ENCODE results near the gene ATP5MC2.
"Not testable (repeated sequence)": the region's sequence is repeated elsewhere in the genome, so short reads cannot be mapped to it uniquely, and the experiment has no call there.

ATP5MC2 gene

GRCh38 chr12:53675701-53676607, at the start of gene ATP5MC2:
Gene ATP5MC2, minus strand, starts transcription at chr12:53676083. Its CDS starts 3,469 bp downstream, at chr12:53672614.
- in situ Hi-C loops (cut with MboI; ENCODE audit: low sequenced_read_pairs) = loop anchor here (10.0 kb wide), 1 partner anchor 131 kb away; no protein-coding TSS in a partner anchor

- in situ Hi-C loops (cut with MboI; ENCODE audit: low sequenced_read_pairs) = no loop called here
Observed at GRCh38 chr12:53722450-53723041, 46.7 kb upstream of the ATP5MC2 start.

- in situ Hi-C loops (cut with MboI; ENCODE audit: low sequenced_read_pairs) = no loop called here
Observed at GRCh38 chr12:53720946-53721345, 45.1 kb upstream of the ATP5MC2 start.

- in situ Hi-C loops (cut with MboI; ENCODE audit: low sequenced_read_pairs) = no loop called here
Observed at GRCh38 chr12:53719649-53720048, 43.8 kb upstream of the ATP5MC2 start.

GRCh38 chr12:53718567-53718966, 42.7 kb upstream of the ATP5MC2 start:
- in situ Hi-C loops (cut with MboI; ENCODE audit: low sequenced_read_pairs) = not testable (repeated sequence)

- in situ Hi-C loops (cut with MboI; ENCODE audit: low sequenced_read_pairs) = no loop called here
Observed at GRCh38 chr12:53717319-53717718, 41.4 kb upstream of the ATP5MC2 start.

GRCh38 chr12:53714004-53714403, 38.1 kb upstream of the ATP5MC2 start:
- in situ Hi-C loops (cut with MboI; ENCODE audit: low sequenced_read_pairs) = no loop called here

GRCh38 chr12:53713516-53713915, 37.6 kb upstream of the ATP5MC2 start:
- in situ Hi-C loops (cut with MboI; ENCODE audit: low sequenced_read_pairs) = no loop called here

- in situ Hi-C loops (cut with MboI; ENCODE audit: low sequenced_read_pairs) = no loop called here
Observed at GRCh38 chr12:53712059-53712643, 36.3 kb upstream of the ATP5MC2 start.

- in situ Hi-C loops (cut with MboI; ENCODE audit: low sequenced_read_pairs) = no loop called here
Observed at GRCh38 chr12:53710091-53710490, 34.2 kb upstream of the ATP5MC2 start.

GRCh38 chr12:53709671-53710070, 33.8 kb upstream of the ATP5MC2 start:
- in situ Hi-C loops (cut with MboI; ENCODE audit: low sequenced_read_pairs) = no loop called here

- in situ Hi-C loops (cut with MboI; ENCODE audit: low sequenced_read_pairs) = no loop called here
Observed at GRCh38 chr12:53706080-53706479, 30.2 kb upstream of the ATP5MC2 start.

- in situ Hi-C loops (cut with MboI; ENCODE audit: low sequenced_read_pairs) = no loop called here
Observed at GRCh38 chr12:53703756-53704155, 27.9 kb upstream of the ATP5MC2 start.

GRCh38 chr12:53701518-53702264, 25.8 kb upstream of the ATP5MC2 start:
- in situ Hi-C loops (cut with MboI; ENCODE audit: low sequenced_read_pairs) = no loop called here

- in situ Hi-C loops (cut with MboI; ENCODE audit: low sequenced_read_pairs) = no loop called here
Observed at GRCh38 chr12:53700567-53700966, 24.7 kb upstream of the ATP5MC2 start.

- in situ Hi-C loops (cut with MboI; ENCODE audit: low sequenced_read_pairs) = loop anchor here (10.0 kb wide), 1 partner anchor 45 kb away; no protein-coding TSS in a partner anchor
Observed at GRCh38 chr12:53699678-53700025, 23.8 kb upstream of the ATP5MC2 start.

GRCh38 chr12:53698948-53699677, 23.2 kb upstream of the ATP5MC2 start:
- in situ Hi-C loops (cut with MboI; ENCODE audit: low sequenced_read_pairs) = loop anchor here (10.0 kb wide), 1 partner anchor 46 kb away; no protein-coding TSS in a partner anchor

- in situ Hi-C loops (cut with MboI; ENCODE audit: low sequenced_read_pairs) = loop anchor here (10.0 kb wide), 1 partner anchor 48 kb away; no protein-coding TSS in a partner anchor
Observed at GRCh38 chr12:53696655-53697331, 20.9 kb upstream of the ATP5MC2 start.

GRCh38 chr12:53696285-53696654, 20.4 kb upstream of the ATP5MC2 start:
- in situ Hi-C loops (cut with MboI; ENCODE audit: low sequenced_read_pairs) = loop anchor here (10.0 kb wide), 1 partner anchor 49 kb away; no protein-coding TSS in a partner anchor
